GM18873 (cell line): Measurements from ENCODE around the gene HLA-DOB.
"Not testable (repeated sequence)": the region's sequence is repeated elsewhere in the genome, so short reads cannot be mapped to it uniquely, and the experiment has no call there.

Experiments
- ATAC-seq: cut with Tn5 transposase; IDR thresholded peaks from one replicate; pipeline ENCODE4 v1.9.1; 2021; ENCODE audit warnings: mild to moderate bottlenecking, moderate library complexity, moderate number of reproducible peaks; ENCODE audit not compliant: unreplicated experiment, low FRiP score

The HLA-DOB gene

GRCh38 chr6:32815996-32816395, 806 bp downstream of the HLA-DOB start:
- no peak for ATAC-seq

DNA sequence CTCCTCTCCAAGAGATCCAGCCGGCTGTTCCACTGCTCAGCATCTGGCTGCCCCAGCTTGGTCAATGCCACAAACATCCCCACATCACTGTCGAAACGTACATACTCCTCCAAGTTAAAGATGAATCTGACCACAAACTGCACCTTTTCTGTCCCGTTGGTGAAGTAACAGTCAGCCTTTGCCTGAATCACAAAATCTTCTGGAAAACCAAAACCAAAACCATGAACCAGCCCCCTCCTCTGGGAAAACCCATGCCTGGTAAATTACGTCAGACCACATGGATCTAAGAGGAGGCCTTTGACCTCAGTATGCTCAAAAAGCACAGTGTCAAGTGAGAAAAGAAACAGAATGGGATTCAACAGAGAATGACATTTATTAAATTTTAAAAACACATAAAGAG, 1.7 kb downstream of the HLA-DOB start:
- no peak for ATAC-seq

DNA sequence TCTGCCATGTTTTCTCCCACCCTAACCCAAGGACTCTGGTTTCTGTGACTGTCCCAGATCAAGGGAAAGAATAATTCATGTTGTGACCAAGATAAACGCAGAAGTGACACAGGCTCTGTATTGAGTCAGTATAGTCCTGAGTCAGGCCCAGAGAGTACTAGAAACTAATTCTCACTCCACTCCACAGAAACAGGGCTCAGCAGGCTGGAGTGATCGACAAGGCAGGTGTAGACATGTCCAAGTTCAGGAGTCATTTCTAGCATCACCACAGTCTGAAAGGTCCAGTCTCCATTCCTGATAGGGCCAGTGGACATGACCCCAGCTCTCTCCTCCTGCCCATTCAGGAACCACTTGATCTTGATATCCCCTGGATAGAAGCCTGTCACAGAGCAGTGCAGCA, 2.7 kb downstream of the HLA-DOB start:
- ATAC-seq = no peak

- ATAC-seq = no peak
Measured at GRCh38 chr6:32809171-32809570, 7.6 kb downstream of the HLA-DOB start.

DNA sequence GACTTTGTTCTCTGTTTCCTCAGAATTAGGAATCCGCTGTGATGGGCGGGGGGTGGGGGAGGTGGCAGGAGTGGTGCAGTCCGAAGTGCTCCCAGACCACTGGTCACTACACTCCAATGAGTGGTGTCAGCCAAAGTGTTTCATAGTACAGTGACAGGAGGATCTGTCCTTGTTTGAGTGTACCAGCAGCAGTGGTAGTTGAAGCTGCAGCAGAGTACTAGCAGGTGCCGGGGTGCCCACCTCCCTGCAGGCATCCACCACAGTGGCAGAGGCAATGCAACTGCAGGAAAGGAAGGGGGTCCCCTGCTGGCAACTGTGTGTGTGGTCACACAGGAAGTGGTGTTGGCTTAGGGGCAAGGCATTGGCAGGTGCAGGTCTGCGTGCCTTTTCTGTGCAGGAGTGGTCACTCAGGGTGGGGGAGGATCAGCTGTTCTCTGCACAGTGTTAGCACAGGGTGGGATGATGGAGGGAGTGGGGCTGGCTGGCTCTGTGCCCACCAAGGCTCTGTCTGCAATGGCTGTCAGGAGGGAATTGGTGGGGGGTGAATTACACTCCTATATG, 9.7 kb downstream of the HLA-DOB start:
- ATAC-seq = no peak

DNA sequence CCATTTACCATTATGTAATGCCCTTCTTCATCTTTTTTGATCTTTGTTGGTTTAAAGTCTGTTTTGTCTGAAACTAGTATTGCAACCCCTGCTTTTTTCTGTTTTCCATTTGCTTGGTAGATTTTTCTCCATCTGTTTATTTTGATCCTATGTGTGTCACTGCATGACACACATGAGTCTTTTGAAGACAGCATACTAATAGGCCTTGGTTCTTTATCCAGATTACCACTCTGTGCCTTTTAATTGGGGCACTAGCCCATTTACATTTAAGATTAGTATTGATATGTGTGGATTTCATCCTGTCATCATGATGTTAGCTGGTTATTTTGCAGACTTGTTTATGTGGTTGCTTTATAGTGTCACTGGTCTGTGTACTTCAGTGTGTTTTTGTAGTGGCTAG, 11.4 kb downstream of the HLA-DOB start:
- not testable (repeated sequence) for ATAC-seq

GRCh38 chr6:32803416-32803815, 13.4 kb downstream of the HLA-DOB start:
- ATAC-seq = no peak

- ATAC-seq = no peak
Measured at GRCh38 chr6:32799740-32800139, 17.1 kb downstream of the HLA-DOB start.

DNA sequence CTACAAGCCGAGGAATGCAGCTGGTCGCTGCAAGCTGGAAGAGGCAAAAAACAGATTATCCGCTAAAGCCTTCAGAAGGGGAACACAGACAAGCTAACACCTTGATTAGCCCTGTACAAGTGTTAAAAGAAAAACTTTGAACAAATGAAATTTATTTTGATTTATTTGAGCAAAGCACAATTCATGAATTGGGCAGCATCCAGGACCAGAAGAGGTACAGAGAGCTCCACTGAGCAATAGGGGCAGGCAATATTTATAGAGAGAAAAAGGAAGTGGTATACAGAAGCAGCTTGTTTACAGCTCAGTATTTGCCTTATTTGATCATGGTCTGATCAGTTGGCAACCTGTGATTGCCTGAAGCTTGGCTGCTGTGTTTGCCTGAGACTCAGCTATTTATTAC, 17.6 kb downstream of the HLA-DOB start:
- no peak for ATAC-seq

GRCh38 chr6:32796848-32797776, 19.7 kb downstream of the HLA-DOB start:
- ATAC-seq = no peak

GRCh38 chr6:32794510-32794909, 22.3 kb downstream of the HLA-DOB start:
- ATAC-seq = no peak

GRCh38 chr6:32792901-32793435, 23.8 kb downstream of the HLA-DOB start:
- no peak for ATAC-seq

DNA sequence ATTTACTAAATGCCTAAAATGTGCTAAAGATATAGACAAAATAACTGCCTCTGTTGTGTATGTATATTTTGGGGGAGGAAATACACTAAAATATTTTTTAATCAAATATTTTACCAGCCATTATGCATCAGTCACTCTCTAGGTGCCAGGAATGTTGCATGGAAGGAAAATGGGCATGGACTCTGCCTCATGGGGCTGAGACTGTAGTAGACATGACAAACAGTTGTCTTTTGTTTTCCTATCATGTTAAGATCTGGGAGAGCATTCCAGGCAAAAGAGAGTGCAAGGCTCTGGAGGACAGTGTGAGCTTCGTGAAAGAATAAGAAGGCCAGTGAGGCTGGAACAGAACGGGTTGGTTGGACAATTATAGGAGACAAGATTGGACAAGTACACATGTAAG, 26.5 kb downstream of the HLA-DOB start:
- ATAC-seq = no peak

DNA sequence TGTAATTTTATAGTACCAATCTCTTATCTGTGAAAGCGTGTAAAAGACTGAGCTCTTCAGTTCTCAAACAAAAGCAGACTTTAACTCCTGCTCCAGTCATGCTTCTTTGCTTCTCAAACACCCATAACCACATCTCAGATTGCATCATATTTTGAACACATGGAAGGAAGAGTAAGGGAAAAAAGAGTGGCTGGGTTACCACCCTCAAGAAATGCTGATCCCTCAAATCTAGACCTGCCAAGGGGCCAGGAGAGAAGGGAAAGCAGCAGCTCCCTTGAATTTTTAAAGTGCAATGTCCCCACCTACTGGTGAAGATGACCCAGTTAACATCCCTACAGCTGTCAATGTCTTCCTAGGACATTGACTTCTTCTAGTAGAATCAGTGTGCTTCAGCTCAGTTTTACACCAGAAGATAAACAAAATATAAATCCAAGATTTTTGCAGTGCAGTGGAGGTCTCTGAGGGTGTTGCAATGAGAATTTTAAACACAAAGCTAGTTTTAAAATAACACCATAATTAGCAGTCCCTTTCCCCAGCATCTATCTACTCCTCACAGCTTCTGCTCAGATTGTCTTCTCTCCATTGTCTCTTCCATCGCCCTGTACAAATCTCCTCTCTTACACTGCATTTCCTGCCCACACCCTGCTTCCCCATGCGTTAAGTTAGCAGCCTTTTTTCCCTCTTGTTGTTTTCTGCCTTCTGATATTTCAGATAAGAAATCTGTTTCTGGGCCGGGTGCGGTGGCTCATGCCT, 30.8 kb downstream of the HLA-DOB start:
- no peak for ATAC-seq

DNA sequence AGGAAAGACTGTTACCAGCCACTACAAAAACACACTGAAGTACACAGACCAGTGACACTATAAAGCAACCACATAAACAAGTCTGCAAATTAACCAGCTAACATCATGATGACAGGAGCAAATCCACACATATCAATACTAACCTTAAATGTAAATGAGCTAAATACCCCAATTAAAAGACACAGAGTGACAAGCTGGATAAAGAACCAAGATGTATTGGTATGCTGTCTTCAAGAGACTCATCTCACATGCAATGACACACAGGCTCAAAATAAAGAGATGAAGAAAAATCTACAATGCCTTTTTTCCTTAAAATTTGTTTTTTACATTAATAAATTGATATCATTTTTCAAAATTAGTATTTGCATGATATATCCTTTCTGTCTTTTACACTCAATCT, 33.9 kb downstream of the HLA-DOB start:
- ATAC-seq = not testable (repeated sequence)

- ATAC-seq = no peak
Measured at GRCh38 chr6:32779036-32779435, 37.8 kb downstream of the HLA-DOB start.

DNA sequence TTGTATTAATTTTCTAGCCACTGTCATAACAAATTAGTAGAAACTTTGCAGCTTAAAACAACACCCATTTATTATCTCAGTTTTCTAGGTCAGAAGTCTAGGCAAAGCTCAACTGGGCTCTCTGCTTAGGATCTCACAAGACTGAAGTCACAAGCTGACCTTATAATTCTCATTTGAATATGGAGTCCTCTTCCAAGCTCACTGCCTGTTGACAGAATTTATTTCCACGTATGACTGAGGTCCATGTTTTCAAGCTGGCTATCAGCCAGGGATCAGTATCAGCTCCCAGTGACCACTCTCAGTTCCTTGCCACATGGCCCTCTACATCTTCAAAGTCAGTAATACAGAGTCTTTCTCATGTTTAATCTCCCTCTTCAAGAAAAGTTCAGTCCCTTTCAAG, 41.7 kb downstream of the HLA-DOB start:
- no peak for ATAC-seq

DNA sequence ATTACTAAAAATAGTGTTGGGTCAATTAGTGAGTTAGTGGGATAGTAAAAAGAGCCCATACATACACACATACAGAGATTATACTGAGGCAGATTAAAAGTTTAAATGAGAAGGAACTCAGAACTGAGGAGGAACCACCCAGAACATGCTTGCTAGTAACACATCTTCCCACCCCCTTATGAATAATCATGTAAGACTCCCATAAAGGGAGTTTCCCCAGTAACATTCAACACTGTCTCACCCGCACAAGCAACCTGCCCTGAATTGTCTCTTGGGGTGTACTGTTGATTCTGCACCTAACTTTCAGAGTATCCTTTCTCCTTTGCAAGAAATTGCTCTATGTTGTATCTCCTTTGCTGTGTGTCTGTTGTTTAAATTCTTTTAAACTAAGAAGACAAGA, 42.4 kb downstream of the HLA-DOB start:
- ATAC-seq = no peak

- ATAC-seq = no peak
Measured at GRCh38 chr6:32772656-32773055, 44.1 kb downstream of the HLA-DOB start.

GRCh38 chr6:32764048-32764447, 52.8 kb downstream of the HLA-DOB start:
- ATAC-seq = no peak

- ATAC-seq = no peak
Measured at GRCh38 chr6:32763421-32763820, 53.4 kb downstream of the HLA-DOB start, which contains the start of gene HLA-DQB2. Gene HLA-DQB2, minus strand, starts transcription at chr6:32763532. Its CDS starts 62 bp downstream, at chr6:32763470.
